Hepatocyte (in vitro differentiated cells): ENCODE measurements around the gene NINJ2.
"Not testable (repeated sequence)": the region's sequence is repeated elsewhere in the genome, so short reads cannot be mapped to it uniquely, and the experiment has no call there.

Experiments
- CTCF ChIP-seq: fragments of 200-600 bp; sonication (generic); IDR thresholded peaks from 2 replicates; pipeline ENCODE4 v1.5.1; 2016; ENCODE audit warnings: antibody characterized with exemption, mild to moderate bottlenecking; ENCODE audit not compliant: poor library complexity
- EZH2phosphoT487 ChIP-seq: fragments of 200-600 bp; sonication (generic); IDR thresholded peaks from one replicate; pipeline ENCODE4 v1.6.1; 2018; ENCODE audit warnings: antibody characterized with exemption, mild to moderate bottlenecking, low read depth, moderate library complexity; ENCODE audit not compliant: unreplicated experiment, severe bottlenecking

DNA sequence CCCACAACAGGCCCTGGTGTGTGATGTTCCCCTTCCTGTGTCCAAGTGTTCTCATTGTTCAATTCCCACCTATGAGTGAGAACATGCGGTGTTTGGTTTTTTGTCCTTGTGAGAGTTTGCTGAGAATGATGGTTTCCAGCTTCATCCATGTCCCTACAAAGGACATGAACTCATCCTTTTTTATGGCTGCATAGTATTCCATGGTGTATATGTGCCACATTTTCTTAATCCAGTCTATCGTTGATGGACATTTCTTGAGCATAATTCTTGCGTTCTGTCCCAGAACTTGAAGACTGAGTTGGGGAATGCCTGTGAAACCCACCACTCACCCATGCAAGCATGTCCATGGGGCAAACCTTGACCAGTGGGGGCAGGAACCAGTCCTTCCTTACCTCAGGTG, 44.8 kb upstream of the NINJ2 start:
- not testable (repeated sequence) for TF ChIP-seq CTCF, EZH2phosphoT487
